ENCODE measurements around the gene NCOA5. TPM values are rescaled to one million over a fixed set of nuclear protein-coding genes. Genes with fewer than 3 reads are reported as not detected.

The NCOA5 gene
- total and polyA plus RNA-seq, 4 donors = 3.2 to 10.4 (median 8.7) TPM

- TF ChIP-seq CTCF (IDR thresholded peaks at IDR 0.05; ENCODE audit: low read depth, low read length, missing input control) (no peak), EGR1 (IDR thresholded peaks at IDR 0.05; ENCODE audit: low read depth in 2 of 2) (no peak), SP1 (IDR thresholded peaks at IDR 0.05) (no peak), RAD21 (IDR thresholded peaks at IDR 0.05) (no peak)
Measured at GRCh38 chr20:46018611-46019010, 71.2 kb downstream of the NCOA5 start (continued).

- Histone ChIP-seq H3K27me3 (ENCODE audit: control insufficient read depth in 4 of 4, insufficient read depth in 4 of 4, low read length in 3 of 4) (peaks cover 0 to 11% (median 3%) of the 10 kb centered on the region in 4 donors), H3K9ac (ENCODE audit: low read depth in 1 of 2, low read length in 2 of 2) (no peak overlapping the region), H3K4me3 (ENCODE audit: low read depth in 1 of 3, low read length in 3 of 3) (no peak overlapping the region), H3K9me3 (ENCODE audit: control insufficient read depth in 4 of 4, low read length in 3 of 4) (no peaks in the 10 kb centered on the region), H3K36me3 (ENCODE audit: control insufficient read depth in 4 of 4, insufficient read depth in 3 of 4, low read depth in 1 of 4, low read length in 3 of 4) (no peaks in the 10 kb centered on the region), H3K4me1 (ENCODE audit: control insufficient read depth in 4 of 4, insufficient read depth in 4 of 4, low read length in 3 of 4) (peaks cover 11 to 19% (median 14%) of the 10 kb centered on the region in 4 donors), H3K27ac (ENCODE audit: low read depth in 1 of 2, low read length in 2 of 2) (no peak overlapping the region)
- TF ChIP-seq YY1 (IDR thresholded peaks at IDR 0.05) = no peak
- no peak for TF ChIP-seq HNF4G (IDR thresholded peaks at IDR 0.05)
- no peak for TF ChIP-seq MAX (IDR thresholded peaks at IDR 0.05)
- no peak for TF ChIP-seq EGR1 (IDR thresholded peaks at IDR 0.05; ENCODE audit: low read depth in 2 of 2)
- no peak for TF ChIP-seq GABPA (IDR thresholded peaks at IDR 0.05 in 1 of 2, conservative IDR thresholded peaks at IDR 0.05 in 1 of 2)
- no peak for TF ChIP-seq HNF4A (conservative IDR thresholded peaks at IDR 0.05)
- no peak for TF ChIP-seq CTCF (IDR thresholded peaks at IDR 0.05; ENCODE audit: low read depth, low read length, missing input control)
- TF ChIP-seq REST (IDR thresholded peaks at IDR 0.05) = no peak
- no peak for TF ChIP-seq FOXA2 (IDR thresholded peaks at IDR 0.05)
- TF ChIP-seq JUND (IDR thresholded peaks at IDR 0.05) = no peak
- TF ChIP-seq SP1 (IDR thresholded peaks at IDR 0.05) = no peak
- no peak for TF ChIP-seq FOXA1 (IDR thresholded peaks at IDR 0.05)
- no peak for TF ChIP-seq ATF3 (IDR thresholded peaks at IDR 0.05)
- no peak for TF ChIP-seq TAF1 (conservative IDR thresholded peaks at IDR 0.05)
- TF ChIP-seq NR2F2 (IDR thresholded peaks at IDR 0.05) = no peak
- no peak for TF ChIP-seq RAD21 (IDR thresholded peaks at IDR 0.05)
- no peak for TF ChIP-seq RXRA (IDR thresholded peaks at IDR 0.05)
- no peak for TF ChIP-seq ZBTB33 (IDR thresholded peaks at IDR 0.05)
- DNase-seq (ENCODE audit: low spot score) = no peak
- WGBS = 67% methylated on average over 4 of the region's 4 CpGs
Measured at GRCh38 chr20:46018112-46018511, 71.7 kb downstream of the NCOA5 start.
